Fibroblast of gingiva (primary cell): ENCODE measurements around the gene FRY.

ENCODE experiments used
- DNase-seq: peaks from one replicate; pipeline ENCODE4 v3.0.0-alpha.2; 2011; ENCODE audit warnings: low read depth

FRY gene

DNA sequence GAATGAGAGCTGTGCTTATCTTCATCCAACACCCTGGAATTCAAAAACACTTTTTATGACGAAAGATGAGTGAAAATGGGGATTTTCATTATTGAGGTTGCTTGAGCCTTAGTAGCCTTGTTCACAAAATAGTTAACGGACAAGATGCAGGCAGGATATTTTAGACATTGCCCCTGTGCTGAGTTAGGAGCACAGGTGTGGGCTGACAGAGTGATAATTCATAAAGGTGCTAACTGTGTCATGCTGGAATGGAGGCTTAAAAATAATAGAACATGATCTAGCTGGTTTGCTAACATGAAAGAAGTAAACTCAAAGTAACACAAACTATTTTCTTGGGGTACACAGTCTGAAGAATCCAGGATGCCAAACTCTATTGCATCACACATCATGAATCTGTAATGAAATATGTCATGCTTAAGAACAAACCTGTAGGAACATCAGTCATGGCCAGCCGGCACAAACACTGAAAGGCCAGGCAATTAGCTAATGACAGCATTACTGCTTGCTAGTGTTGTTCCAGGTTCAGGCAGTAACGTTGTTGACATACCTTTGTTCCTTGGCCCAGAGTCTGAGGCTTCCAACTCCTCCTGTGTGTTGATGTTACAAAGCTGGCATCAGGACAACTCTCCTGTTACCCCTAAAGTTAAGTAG is 55.3 kb downstream of the FRY start:
- DNase-seq = no peak

GRCh38 chr13:32087955-32088747 is 56.6 kb downstream of the FRY start:
- no peak for DNase-seq

- DNase-seq = no peak
Observed at GRCh38 chr13:32092496-32092895, 60.9 kb downstream of the FRY start.

DNA sequence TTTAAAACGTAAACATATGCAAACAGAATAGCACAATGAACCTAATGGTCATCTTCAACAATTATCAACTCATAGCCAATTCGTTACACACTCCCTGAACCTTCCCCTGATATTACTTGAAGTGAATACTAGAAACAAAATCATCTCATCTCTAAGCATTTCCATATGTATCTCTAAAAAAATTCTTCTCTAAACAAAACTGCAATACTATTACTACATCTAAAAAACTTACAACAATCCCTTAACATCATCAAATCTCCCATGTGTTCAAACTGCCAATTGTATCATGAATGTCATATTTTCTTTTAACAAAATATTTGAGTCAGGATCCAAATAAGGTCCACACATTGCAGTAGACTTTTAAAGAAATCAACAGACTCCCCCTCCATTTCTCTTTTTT is 61.4 kb downstream of the FRY start:
- DNase-seq = peak; percentile 2

DNA sequence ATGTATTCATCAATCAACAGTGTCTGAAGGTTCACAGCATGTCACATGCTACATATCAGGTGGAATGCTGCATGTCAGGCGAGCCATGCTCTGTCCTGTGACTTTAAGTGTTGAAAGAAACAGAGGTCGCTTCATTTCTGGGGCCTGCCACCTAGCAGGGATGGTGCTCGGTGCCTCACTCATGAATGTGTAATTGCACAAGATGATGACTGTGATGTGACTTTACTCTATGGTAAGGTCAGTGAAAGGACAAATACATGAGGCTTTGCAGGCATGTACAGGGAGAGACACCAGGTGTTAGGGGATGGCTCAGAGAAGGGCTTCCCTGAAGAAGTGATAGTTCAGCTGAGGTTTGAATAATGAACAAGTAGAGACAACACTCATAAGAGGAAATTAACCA is 66.7 kb downstream of the FRY start:
- no peak for DNase-seq

- no peak for DNase-seq
Observed at GRCh38 chr13:32105653-32106313, 74.2 kb downstream of the FRY start.

DNA sequence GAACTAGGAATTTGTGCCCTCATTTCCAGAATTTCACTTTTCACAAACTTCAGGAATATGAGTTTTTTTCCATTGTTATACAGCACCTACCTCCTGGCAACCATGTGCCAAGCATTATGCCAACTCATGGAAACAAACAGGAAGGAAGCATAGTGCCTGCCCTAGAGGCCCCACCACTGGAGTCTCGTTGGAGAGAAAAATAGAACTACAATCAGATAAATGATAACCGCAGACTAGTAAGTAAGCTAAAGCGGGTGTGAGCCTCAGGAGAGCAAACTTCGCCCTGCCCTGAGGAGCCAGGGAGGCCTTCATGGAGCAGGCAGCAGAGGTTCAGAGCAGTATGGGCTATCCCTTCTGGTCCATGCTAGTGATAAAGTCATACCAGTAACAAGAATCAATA is 75.9 kb downstream of the FRY start:
- DNase-seq = no peak

DNA sequence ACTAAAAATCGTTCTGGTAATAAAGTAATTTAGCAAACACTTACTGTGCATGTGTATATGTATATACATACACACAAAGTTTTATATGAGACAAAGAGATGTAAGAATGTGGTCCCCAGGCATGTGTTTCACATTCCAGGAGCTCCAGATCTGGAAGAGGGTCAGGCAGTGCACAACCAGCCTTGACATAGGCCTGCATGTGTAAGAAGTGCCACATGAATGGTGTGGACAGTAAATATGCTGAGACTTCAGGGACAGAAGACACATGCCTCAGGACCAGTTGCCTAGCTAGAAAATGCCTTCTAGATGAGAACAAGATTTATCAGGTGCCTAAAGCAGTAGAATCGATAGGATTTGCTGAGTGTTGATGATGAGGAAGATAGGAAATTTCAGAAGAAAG is 76.4 kb downstream of the FRY start:
- DNase-seq = no peak

DNA sequence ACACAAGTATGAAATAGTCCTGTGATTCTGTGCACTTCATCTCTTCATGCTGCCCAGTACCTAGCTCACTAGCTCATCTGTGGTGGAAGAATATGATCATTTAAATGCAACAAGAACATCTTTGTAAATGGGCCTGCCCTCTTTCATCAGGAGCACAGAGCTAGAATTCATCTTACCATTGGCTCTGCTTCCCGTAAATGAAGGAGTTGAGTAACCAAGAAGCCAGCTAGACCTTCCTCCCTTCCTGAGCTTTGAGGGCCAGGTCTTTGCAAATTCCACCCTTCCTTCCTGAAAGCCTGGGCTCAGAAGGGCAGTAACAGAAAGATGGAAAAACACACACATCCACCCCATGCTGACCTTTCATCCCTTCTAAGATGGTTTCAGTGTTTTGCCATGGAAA is 82.0 kb downstream of the FRY start:
- no peak for DNase-seq

- no peak for DNase-seq
Observed at GRCh38 chr13:32114284-32114950, 82.8 kb downstream of the FRY start.

- DNase-seq = no peak
Observed at GRCh38 chr13:32115066-32115465, 83.5 kb downstream of the FRY start.

DNA sequence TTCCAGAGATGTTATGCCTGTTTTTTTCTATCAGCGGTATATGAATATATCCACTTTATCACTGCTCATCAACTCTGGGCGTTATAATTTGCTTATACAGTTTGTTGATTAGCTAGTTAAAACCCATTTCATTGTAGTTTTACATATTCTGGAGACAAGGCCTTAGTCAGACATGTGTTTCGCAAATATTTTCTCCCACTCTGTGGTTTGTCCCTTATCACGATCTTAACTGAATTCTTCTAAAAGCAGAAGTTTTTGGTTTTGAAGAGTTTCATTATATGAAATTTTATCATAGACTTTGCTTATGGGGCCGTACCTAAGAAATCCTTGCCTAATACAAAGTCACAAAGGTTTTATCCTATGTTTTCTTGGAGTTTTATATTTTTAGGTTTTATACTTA is 84.6 kb downstream of the FRY start:
- no peak for DNase-seq

GRCh38 chr13:32117001-32117400 is 85.4 kb downstream of the FRY start:
- no peak for DNase-seq

GRCh38 chr13:32117701-32118100 is 86.1 kb downstream of the FRY start:
- no peak for DNase-seq

GRCh38 chr13:32121316-32121715 is 89.7 kb downstream of the FRY start:
- peak; percentile 68 for DNase-seq

GRCh38 chr13:32124743-32125142 is 93.2 kb downstream of the FRY start:
- no peak for DNase-seq

GRCh38 chr13:32125221-32125689 is 93.7 kb downstream of the FRY start:
- DNase-seq = peak; percentile 90

GRCh38 chr13:32125751-32126150 is 94.2 kb downstream of the FRY start:
- DNase-seq = no peak

- no peak for DNase-seq
Observed at GRCh38 chr13:32126278-32126677, 94.7 kb downstream of the FRY start.

DNA sequence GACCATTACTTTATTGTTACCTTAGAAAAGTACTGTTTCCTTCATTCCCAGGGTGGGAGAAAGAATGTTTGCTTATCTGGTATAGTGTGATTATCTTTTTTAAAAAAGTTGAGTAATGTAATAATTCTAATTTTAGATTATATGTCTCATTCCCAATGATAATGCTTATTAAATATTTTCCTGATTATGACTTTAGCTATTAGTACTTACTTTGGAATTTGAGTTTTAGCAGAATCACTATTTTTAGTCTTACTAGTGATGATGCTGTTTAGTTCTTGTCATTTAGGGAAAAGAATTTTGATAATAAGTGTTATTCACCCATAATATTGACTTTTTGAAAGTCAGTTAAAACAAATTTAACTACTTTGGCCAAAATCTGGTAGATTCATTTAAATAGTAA is 95.2 kb downstream of the FRY start:
- no peak for DNase-seq

DNA sequence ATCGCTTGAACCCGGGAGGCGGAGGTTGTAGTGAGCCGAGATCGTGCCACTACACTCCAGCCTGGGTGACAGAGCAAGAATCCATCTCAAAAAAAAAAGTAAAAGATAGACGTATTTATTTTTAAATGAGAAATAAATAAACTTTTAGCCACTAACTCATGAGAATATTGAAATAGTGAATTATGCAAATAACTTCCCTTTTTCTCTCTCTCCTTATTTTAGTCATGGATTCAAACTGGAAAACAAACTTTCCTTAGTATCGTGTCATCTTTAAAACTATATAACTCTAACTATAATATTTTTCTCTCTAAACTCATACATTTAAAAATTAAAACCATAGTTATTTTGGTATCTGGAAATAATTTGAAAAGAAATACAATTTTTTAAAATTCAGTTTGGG is 96.1 kb downstream of the FRY start:
- DNase-seq = no peak

DNA sequence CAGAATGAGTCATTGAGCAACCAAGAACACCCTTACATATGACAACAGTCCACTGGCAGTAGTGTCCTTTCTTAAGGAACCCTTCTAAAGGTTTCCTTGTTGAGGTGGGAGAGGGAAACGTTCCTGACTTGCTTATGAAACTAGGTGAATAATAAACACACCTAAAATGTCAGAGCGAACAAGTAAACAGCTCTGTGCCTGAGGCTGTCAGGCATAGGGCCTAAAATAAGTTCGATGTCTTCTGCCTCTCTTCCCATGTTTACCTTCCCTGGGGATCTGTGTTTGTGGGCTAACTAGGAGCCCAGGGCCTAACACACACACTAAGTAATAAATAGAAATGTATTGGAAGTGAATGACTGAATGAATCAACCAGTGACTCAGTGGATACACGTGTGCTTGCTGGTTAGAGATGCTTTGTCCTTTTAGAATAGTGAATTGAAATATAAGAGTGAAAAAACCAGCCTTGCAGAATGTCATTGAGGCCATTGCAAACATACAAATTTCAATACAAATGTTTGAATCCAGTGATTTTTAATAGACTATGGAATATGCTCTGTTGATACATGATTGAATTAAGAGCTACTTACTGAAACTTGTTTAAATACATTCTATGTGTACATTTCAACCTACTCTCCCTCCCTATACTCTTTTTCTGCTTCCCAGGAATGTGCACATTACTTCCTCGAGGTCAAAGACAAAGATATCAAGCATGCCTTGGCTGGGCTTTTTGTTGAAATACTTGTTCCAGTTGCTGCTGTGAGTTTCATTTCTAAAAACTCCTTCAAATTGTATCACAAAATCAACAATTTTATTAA is 102.9 kb downstream of the FRY start:
- DNase-seq = no peak
